GM21786 (cell line): ENCODE results near the gene TBL1XR1.
"Not testable (repeated sequence)": the region's sequence is repeated elsewhere in the genome, so short reads cannot be mapped to it uniquely, and the experiment has no call there.

Experiments
- ATAC-seq: cut with Tn5 transposase; IDR thresholded peaks from one replicate; pipeline ENCODE4 v1.9.1; 2021; ENCODE audit not compliant: unreplicated experiment

Gene TBL1XR1

DNA sequence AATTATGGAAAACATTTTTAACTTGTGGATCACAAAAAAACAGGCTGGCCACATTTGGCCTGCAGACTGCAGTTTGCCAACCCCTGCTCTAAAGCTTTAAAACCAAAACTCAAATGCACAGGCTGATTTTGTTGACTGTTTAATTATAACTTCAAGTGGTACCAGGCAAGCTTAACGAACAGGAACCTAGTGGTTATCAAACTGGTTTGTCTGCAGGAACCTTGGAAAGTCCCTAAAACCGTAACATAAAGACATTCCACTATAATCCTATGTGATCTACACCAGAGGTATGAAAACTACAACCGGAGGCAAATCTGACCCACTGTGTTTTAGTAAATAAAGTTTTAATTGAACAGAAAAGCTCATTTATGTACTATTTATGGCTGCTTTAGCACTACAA lies 52.4 kb downstream of the TBL1XR1 start:
- peak; percentile 46 for ATAC-seq

DNA sequence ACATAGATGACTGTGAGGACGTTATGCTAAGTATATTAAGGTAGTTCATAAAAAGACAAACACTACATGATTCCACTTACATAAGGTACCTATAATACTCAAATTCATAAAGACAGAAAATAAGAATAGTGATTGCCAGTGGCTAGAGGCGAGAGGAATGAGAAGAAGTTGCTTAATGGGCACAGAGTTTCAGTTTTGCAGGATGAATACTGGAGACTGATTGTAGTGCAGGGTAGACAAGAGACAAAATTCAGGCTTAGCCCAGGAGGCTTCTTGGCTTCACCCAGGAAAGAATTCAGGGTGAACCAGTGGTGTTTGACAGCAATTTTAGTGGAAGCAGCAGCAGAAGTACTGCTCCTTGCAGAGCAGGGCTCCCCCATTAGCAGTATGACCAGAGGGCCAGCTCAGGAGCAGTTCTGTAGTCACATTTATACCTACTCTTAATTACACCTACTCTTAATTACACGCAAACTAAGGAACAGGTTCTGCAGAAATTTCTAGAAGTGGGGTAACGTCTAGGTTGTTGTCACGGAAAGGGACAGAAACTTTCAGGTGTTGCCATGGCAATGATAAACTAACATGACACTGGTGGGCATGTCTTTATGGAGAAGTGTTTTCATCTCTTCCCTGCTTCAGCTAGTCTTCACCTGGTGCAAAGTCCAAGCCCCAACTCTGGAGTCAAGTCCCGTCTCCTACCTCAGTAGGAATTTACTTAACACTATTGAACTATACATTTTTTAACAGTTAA lies 55.2 kb downstream of the TBL1XR1 start:
- ATAC-seq = no peak

DNA sequence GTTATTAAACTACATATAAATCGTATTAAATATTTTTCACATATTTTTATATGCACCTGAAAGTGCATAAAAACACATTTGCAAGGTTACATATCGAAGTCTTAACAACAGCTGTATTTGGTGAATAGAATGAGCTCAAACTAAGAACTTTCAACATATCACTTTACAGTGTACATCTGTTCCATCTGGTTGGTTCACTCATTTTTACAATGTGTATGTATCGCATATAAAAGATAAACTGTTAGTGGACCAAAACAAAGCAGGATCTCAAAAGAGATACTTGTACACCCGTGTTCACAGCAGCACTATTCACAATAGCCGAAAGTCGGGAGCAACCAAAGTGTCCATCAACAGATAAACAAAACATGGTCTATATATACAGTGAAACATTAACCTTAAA lies 55.8 kb downstream of the TBL1XR1 start:
- ATAC-seq = no peak

DNA sequence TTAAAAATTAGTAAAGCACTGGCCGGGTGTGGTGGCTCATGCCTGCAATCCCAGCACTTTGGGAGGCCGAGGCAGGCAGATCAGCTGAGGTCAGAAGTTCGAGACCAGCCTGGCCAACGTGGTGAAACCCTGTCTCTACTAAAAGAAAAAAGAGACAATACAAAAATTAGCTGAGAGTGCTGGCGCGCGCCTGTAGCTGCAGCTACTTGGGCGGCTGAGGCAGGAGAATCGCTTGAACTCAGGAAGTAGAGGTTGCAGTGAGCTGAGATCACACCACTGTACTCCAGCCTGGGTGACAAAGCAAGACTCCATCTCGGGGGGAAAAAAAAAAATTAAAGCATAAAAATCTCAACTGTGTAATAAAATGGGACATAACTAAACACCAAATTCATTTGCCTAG lies 58.1 kb downstream of the TBL1XR1 start:
- not testable (repeated sequence) for ATAC-seq

DNA sequence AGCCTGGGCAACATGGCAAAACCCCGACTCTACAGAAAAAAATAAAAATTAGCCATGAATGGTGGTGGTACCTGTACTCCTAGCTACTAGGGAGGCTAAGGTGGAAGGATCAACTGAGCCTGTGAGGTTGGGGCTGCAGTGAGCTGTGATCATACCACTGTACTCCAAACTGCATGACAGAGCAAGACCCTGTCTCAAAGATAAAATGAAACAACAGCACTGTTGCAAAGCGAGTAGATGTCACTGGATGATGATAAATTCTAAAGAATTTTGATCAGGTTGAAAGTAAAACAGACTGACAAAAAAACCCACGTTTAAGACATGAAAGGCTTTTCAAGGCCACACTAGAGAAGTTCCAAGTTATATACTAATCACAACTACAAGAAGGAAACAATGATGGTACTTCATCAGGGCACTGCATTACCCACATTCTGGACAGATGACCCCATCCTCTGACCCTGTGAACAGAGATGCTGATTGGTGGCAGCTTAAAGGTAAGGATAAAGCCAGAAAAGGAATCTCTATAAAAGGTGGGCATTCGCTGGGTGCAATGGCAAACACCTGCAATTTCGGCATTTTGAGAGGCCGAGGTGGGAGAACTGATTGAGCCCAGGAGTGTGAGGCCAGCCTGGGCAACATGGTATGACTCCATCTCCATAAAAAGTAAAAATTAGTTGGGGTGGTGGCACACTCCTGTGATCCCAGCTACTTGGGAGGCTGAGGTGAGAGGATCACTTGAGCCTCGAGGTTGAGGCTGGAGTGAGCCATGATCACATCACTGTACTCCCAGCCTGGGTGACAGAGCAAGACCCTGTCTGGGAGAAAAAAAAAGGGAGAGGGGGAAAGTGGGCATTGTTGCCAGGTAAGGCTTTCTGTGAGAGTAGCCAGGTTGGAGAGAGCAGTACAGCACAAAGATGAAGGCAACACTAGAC lies 59.2 kb downstream of the TBL1XR1 start:
- no peak for ATAC-seq

DNA sequence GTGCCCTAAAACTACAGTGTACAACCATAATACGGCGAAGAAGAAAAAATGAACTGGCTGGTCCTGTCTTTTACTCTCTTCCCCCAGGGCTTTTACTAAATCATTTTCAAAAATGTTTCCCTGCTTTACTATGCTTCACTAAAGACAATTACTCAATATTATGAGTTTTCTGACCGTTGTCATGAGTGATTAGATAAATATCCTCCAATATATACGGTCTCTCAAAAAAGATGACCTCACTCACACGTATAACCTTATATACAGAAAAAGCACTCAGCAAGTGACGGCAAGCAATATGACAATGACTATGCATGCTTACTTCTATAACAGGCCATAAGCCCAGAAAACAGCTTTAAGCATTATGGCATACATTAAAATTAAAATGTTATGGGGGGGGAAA lies 60.5 kb downstream of the TBL1XR1 start:
- no peak for ATAC-seq

DNA sequence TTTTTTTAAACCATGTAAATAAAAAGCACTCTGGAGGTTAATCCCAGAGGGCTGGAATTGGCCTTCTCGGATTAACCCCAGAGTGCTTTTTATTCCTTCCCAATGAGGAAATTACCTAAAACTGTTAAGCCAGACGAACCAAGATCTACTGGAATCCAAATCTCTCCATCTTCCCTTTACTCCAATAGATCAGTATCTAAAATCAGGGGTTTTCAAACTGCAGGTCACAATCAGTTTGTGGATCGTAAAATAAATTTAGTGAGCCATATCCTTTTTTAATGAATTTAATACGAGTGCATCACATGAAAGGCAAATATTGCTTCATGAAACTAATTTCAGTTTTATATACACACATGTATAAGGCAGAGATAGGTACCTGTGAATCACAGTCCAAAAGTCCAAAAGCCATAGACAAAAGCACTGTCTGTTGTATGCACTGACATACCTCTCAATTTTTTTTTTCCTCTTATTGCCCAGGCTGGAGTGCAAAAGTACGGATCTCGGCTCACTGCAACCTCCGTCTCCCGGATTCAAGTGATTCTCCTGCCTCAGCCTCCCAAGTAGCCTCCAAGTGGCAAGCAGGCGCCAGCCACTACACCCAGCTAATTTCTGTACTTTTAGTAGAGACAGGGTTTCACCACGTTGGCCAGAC lies 61.3 kb downstream of the TBL1XR1 start:
- no peak for ATAC-seq

DNA sequence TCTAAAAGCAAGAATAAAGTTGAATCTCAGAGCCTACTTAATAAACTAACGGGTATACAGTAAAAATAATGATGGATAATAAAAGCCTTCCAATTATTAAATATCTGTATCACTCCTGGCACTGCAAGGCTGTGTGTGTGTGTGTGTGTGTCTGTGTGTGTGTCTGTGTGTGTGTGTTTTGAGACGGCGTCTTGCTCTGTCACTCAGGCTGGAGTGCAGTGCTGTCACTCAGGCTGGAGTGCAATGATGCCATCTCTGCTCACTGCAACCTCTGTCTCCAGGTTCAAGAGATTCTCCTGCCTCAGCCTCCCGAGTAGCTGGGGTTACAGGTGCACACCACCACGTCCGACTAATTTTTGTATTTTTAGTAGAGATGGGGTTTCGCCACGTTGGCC lies 62.5 kb downstream of the TBL1XR1 start:
- ATAC-seq = no peak

DNA sequence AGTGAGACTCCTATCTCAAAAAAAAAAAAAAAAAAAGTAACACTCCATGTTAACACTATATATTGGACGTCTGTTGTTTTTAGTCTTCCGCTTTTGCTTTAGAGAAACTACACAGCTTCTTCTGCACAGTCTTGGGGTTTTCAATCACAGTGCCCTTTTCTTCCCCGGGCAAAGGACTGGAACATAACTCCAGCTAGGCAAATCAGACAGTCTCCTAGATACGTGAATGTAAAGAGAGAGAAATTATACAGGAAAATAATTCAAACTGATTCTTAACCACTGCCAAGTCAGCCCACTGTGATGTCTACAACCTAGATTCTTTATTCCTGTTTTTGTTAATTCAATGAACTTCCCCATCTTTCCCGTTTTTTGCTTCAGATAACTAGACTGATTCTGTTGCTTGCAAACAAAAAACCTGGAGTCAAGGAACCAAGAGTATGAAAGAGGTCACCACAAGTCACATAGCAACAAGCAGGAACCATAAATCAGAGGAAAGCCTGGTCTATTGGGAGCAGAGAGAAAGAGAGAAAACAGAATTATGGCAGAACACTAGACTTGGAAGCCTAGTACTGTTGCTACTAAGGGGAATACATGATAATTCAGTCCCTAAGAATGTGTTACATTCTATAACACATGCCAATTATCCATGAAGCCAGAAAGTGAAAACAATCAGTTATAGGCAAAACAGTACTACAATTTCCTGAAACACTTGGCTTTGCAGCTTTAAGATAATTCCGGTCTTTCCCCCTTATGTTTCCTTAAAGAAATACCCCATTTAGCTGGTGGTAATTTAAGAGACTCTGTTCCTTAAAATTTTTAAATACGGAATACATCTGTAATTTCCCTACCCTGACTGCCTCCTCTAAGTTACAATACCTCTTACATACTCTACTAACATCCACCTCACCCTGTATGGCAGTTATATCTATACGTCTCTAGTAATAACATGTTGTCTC lies 63.1 kb downstream of the TBL1XR1 start:
- no peak for ATAC-seq

DNA sequence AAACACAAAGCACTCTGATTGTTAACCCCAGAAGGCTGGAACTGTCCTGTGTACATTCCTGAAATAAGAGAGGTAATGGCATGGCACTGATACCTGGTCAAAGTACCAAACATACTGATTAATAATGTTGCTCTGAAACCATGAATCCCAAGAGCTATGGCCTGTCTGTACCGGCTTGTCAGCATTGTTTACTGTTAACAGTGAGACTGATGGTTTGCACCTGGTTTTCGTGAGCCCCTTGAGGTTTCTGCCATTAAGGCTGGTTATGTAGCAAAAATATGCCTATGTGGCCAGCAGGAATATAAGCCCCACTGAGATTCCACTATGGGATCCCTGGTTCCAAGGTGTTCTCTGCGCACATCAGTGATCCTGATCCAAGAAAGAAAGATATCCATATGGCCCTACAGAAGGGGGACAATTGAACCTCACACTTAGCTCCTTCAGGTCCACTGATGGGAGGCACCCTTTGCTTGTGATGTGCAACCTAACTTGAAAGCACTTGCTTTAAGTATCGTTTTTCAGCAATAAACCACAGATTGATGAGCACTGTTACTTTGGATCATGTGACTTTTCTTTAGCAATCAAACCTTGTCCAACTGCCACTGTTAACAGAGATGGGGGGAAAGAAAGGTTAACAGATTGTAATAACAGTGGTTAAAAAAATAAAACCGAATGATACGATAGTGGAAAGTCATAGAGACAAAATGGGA lies 65.2 kb downstream of the TBL1XR1 start:
- ATAC-seq = no peak

DNA sequence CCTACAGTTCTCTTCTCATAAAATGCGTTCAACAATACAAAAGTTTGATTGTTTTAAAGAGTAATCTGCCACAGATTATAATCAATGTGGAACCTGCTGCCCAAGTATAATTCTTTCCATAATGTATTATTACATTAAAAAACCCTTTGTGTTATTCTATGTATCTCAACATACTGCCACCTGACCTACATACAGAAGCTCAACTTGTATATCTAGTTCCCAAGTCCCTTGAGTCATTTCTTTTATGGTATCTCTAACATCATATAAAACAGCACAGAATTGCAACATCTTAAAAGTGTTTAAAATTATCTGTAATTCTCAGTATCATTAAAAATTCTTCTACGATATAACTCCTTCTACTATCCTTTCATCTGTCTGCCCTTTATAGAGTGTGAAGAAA lies 70.3 kb downstream of the TBL1XR1 start:
- no peak for ATAC-seq

DNA sequence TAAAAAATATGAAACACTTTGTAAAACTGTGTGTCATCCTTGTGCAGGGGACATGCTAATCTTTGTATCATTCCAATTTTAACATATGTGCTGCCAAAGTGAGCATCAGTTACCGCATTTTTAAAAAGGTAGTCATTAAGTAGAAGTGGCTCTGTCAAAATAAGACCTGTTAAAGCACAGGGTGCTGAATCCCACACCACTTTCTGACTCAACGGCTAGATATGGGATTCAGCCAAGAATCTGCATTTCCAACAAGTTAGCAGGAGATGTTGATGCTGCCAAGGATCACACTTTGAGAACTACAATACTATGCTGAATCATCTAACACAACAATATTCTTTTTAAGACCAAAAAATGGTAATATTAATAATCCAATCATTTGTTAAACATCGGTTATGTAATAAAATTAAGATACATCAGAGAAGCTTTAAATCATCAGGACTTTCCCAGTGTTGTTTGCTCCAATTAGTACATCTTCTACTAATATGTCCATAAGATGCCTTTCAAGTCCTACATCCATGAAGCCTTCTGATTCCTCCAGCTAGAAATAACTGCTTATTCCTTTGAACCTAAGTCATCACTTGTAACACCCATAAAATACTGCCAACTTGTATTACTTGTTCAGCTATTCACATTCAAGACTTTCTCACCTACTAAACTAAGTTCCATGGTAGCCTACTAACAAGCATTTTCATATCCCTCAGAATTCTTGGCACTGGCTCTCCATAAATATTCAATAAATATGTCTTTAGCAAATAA lies 71.1 kb downstream of the TBL1XR1 start:
- ATAC-seq = no peak

DNA sequence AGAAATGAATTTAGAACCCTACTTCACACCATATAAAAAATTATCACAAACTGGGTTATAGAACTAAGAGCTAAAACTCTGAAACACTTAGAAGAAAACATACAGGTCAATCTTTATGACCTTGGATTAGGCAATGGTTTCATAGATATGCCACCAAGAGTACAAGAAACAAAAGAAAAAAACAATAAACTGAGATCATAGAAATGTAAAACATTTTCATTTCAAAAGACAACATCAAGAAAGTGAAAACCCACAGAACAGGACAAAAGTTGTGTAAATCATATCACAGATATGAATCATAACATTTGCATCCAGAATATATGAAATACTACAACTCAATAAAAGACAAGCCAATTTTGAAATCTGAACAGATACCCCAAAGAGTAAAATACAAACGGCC lies 72.4 kb downstream of the TBL1XR1 start:
- ATAC-seq = no peak

DNA sequence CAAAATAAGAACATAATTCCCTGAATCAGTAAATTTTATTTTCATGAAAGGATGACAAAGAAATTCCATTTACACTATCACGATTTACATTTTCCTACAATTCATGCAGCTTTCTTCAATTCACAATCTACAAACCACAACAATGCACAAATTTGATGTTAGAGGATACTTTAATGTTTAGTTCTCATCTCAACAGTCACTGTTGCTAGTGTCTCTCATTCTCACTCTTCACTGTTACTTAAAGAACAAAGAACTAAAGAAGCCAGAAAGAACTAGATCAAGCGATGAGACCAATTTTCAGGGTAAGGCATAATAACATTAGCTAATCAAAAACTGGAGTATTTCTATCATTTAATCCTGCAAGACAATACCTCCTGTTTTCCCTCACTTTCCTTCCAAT lies 73.5 kb downstream of the TBL1XR1 start:
- ATAC-seq = no peak

DNA sequence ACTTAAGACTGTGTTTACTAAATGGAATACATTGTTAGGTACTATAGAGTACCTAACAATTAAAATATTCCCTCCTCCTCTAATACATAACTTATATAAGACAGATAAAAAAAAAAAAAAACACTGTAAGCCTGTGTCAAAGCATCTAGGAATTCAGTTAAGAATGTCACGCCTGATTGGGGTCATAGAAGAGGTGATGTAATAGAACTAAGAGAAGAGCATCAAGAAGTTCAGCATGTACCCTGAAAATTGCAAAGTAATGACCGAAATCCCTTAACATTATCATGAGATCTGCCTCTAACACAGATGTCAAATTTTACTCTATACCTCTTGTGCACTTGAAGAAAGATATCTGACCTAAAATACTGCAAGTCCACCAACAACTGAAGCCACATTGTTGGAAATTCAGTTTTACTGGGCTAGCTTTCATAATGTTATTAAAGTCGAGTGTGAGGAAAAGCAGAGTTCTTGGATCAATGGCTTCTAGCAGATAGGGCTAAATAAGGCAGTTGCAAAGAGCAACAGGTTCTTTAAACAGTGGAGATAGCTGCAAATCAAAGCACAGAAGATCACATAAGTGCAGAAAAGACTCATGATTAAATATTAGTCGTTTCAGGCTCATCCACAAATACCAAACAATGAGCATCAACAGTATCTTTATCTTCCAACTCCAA lies 75.0 kb downstream of the TBL1XR1 start:
- no peak for ATAC-seq

DNA sequence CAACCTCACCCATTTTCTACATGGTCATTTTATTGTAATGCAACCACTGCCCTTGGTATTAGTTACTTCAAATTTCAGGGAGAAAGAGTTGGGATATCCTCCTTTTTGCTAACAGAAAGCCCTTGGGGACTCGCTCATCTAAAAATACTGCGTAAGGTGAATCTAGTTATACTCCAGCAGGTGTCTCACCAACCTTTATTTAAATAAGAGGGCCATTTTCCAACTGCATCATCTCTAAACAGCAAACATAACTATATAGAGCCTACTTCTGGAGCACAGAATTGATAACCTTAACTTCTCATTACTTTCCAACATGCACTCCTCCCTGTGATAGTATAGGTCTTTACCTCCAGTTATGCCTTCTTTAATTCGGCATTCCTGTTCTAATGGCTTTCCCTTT lies 77.5 kb downstream of the TBL1XR1 start:
- no peak for ATAC-seq

DNA sequence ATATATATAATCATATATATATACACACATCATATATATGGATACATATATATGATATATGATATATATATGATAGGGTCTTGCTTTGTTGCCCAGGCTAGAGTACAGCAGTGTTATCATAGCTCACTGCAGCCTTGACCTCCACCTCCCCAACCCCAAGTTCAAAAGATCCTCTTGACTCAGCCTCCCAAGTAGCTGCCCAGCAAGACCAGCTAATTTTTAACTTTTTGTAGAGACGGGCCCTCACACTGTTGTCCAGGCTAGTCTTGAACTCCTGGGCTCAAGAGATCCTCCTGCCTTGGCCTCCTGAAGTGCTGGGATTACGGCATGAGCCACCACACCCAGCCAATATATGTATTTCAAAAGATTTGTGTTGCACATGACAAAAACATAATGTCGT lies 83.0 kb downstream of the TBL1XR1 start:
- ATAC-seq = no peak

DNA sequence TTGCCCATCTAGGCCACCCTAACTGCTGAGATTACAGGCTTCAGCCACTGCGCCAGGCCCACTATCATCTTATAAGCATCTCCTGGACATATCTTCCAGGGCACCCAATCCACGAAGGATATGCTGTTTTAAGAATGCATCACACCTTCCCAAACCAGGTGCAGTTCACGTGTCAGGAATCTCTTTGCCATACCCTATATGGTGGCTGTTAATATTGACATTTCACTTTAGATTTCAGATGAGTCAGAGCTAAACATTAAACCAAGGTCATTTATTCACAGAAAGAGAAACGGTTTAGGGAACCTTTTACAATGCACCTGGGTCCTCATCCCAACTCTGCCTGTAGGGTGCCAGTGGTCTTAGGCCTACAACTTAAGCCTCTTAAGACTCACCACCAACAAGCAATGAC lies 85.7 kb downstream of the TBL1XR1 start:
- peak; percentile 46 for ATAC-seq

DNA sequence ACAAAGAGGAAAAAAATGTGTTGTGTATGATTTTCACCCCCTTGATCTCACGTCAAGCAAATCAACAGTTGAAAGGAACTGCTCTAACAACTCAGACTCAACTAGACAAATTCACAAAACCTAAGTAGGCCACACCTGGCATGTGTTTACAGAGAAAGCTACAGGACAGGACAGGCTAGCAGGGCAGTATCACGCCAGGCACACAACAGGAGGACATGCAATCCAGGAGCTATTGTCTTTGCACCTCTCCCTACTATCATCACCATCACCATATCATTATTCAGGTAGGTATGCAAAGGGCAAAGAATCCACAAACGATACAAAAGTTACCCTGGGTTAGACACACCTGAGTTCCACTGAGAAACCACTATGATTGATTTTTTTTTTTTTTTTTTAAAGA lies 86.4 kb downstream of the TBL1XR1 start:
- ATAC-seq = no peak
